NT2/D1 (cell line): ENCODE data around the gene RND3.

Experiments
- DNase-seq: peaks from one replicate; pipeline ENCODE4 v3.0.0-alpha.2; 2011; ENCODE audit warnings: low read depth, low spot score
- H3K27me3 ChIP-seq: 2 replicates; pipeline ENCODE4 v1.6.0; 2011; ENCODE audit warnings: mild to moderate bottlenecking; ENCODE audit not compliant: insufficient read length, insufficient read depth
- H3K36me3 ChIP-seq: 2 replicates; pipeline ENCODE4 v1.6.1; 2011; ENCODE audit warnings: mild to moderate bottlenecking, low read length, mixed read lengths; ENCODE audit not compliant: insufficient read depth, insufficient read length
- H3K4me1 ChIP-seq: 2 replicates; pipeline ENCODE4 v1.5.1; 2011; ENCODE audit not compliant: insufficient read depth, insufficient read length
- H3K4me3 ChIP-seq: 2 replicates; pipeline ENCODE4 v1.5.1; 2011; ENCODE audit warnings: low read depth; ENCODE audit not compliant: insufficient read length
- H3K9ac ChIP-seq: 2 replicates; pipeline ENCODE4 v1.6.0; 2011; ENCODE audit warnings: low read depth; ENCODE audit not compliant: insufficient read length
- H3K9me3 ChIP-seq: 2 replicates; pipeline ENCODE4 v1.5.1; 2011; ENCODE audit warnings: mild to moderate bottlenecking, low read length; ENCODE audit not compliant: insufficient read depth
- SUZ12 ChIP-seq: IDR thresholded peaks from 2 replicates; pipeline ENCODE4 v1.6.1; 2011; ENCODE audit not compliant: insufficient read length, insufficient read depth; ENCODE audit errors: extremely low read depth
- YY1 ChIP-seq: IDR thresholded peaks from 2 replicates; pipeline ENCODE4 v1.6.1; 2011; ENCODE audit not compliant: insufficient read length, insufficient read depth
- ZNF274 ChIP-seq: IDR thresholded peaks from 2 replicates; pipeline ENCODE4 v1.6.1; 2011; ENCODE audit warnings: mild to moderate bottlenecking, low read depth, low read length

Gene RND3

DNA sequence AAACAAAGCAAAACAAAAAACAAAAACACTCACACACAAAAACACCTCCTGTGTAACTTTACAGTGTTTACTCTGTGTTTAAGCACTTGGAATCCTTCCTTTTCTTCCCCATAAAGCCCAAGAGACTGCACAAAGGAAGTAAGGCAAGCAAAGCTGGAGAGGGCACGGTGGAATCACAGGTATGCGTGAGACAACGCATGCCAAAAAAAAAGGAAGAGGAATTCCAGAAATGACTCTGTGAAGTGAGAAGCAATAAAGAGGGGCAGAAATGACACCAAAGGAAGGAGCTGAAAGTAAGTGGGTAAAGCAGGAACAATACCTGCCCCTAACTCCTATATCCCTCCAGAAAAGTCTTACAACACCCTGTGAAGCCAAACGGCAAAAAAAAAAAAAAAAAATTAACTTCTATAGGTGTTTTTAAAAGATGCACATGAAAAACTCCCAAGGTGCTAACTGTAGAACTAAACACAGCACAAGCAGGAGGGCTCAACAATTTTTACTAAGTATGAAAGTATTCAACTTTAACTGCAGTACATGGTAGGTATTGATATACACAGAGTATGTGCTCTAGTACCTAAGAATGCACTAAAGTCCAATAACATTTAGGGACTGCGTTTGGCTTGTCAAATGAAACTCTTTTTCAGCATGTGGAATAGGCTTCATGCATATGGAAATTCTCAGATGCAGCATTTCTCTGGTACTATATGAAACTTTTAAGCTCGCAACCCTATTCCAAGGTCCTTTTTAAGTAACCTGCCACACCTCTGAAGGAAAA is 9.1 kb downstream of the RND3 start:
- peaks cover 63% of the 10 kb centered on the region for H3K36me3 ChIP-seq
- TF ChIP-seq YY1, result no peak
- no peak for TF ChIP-seq ZNF274
- no peak for TF ChIP-seq SUZ12
- H3K27me3 ChIP-seq, result no peaks in the 10 kb centered on the region
- no peaks in the 10 kb centered on the region for H3K4me1 ChIP-seq
- DNase-seq, result no peak
- no peak overlapping the region for H3K4me3 ChIP-seq
- no peak overlapping the region for H3K9ac ChIP-seq
- H3K9me3 ChIP-seq, result no peaks in the 10 kb centered on the region

- H3K4me1 ChIP-seq, result no peaks in the 10 kb centered on the region
- TF ChIP-seq SUZ12, result no peak
- TF ChIP-seq ZNF274, result no peak
- TF ChIP-seq YY1, result no peak
- peaks cover 65% of the 10 kb centered on the region for H3K36me3 ChIP-seq
- DNase-seq, result no peak
- H3K4me3 ChIP-seq, result no peak overlapping the region
- no peak overlapping the region for H3K9ac ChIP-seq
- no peaks in the 10 kb centered on the region for H3K9me3 ChIP-seq
- H3K27me3 ChIP-seq, result no peaks in the 10 kb centered on the region
Measured at GRCh38 chr2:150477347-150477746, 10.1 kb downstream of the RND3 start.

DNA sequence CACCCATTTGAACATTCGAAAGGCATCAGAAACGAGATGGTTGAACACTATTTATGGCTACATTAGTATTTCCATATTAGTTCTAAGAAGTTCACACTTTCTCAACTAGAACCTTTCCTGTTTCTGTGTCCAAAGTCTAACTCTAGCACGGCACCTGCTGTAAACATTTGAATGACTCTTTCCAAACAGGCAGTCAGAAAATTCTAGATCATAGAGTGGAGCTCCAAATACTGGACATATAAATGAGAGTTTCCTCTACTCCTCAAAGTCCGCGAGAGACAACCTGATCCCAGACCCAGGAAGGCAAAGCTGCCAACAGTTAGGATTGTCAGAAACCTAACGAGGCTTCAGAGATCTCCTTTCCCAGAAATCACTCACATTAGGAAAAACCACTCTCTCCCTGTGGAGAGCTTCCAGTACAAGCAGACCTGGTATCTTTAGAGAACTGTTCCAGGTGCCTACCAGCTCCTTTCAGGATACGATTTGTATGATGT is 10.6 kb downstream of the RND3 start:
- H3K9ac ChIP-seq, result no peak overlapping the region

GRCh38 chr2:150476286-150476685 is 11.2 kb downstream of the RND3 start:
- Histone ChIP-seq H3K27me3 (no peaks in the 10 kb centered on the region), H3K4me1 (no peaks in the 10 kb centered on the region), H3K9me3 (no peaks in the 10 kb centered on the region), H3K36me3 (peaks cover 70% of the 10 kb centered on the region), H3K4me3 (no peak overlapping the region), H3K9ac (no peak overlapping the region)
- TF ChIP-seq ZNF274 (no peak), SUZ12 (no peak), YY1 (no peak)
- no peak for DNase-seq

More for the DNA sequence above, 10.6 kb downstream of the RND3 start:
- H3K9me3 ChIP-seq, result no peaks in the 10 kb centered on the region
- H3K4me3 ChIP-seq, result no peak overlapping the region
- DNase-seq, result no peak
- H3K36me3 ChIP-seq, result peaks cover 70% of the 10 kb centered on the region
- no peaks in the 10 kb centered on the region for H3K27me3 ChIP-seq
- no peaks in the 10 kb centered on the region for H3K4me1 ChIP-seq
- no peak for TF ChIP-seq SUZ12
- TF ChIP-seq ZNF274, result no peak
- no peak for TF ChIP-seq YY1

- Histone ChIP-seq H3K9ac (no peak overlapping the region), H3K4me3 (no peak overlapping the region), H3K27me3 (no peaks in the 10 kb centered on the region), H3K9me3 (no peaks in the 10 kb centered on the region), H3K36me3 (peaks cover 70% of the 10 kb centered on the region), H3K4me1 (no peaks in the 10 kb centered on the region)
- no peak for DNase-seq
- TF ChIP-seq ZNF274 (no peak), YY1 (no peak), SUZ12 (no peak)
Measured at GRCh38 chr2:150475479-150476250, 11.8 kb downstream of the RND3 start.

DNA sequence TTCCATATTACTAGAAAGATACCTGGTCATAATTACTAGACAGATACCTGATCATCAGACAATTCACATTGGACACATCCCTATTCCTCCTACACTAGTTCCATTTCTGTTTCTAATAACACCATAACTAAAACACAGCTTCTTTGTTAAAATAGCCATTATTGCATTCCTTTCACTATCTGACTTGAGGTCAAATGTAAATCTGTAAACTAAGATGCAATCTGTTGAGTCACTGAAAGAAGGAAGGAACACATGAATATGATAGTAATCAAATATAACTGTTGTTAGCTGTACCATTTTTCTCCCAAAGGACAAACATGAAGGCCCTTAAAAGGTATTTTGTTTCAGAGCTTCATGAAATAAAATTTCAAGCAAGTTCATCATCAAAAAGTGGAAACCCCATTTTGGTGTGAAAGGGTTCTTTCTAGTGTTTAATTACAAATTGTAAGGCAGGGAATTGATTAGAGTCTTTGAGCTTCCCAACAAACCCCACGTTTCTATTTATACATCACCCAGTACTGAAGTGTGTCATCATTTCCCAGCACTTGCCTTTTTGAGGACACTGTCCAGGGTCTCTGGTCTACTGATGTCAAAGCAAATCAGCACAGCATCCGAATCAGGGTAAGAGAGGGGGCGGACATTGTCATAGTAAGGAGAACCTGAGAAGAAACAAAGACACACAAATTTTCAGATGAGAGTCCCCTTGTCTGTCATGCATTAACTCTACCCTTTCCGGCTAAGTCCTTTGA is 13.0 kb downstream of the RND3 start:
- peaks cover 77% of the 10 kb centered on the region for H3K36me3 ChIP-seq
- no peak overlapping the region for H3K4me3 ChIP-seq
- DNase-seq, result no peak
- no peaks in the 10 kb centered on the region for H3K27me3 ChIP-seq
- no peaks in the 10 kb centered on the region for H3K9me3 ChIP-seq
- no peaks in the 10 kb centered on the region for H3K4me1 ChIP-seq
- no peak overlapping the region for H3K9ac ChIP-seq
- no peak for TF ChIP-seq SUZ12
- TF ChIP-seq ZNF274, result no peak
- no peak for TF ChIP-seq YY1
